ENCODE data around the gene BUD13. TPM values are rescaled to one million over a fixed set of nuclear protein-coding genes. Genes with fewer than 3 reads are reported as not detected.
A peak's percentile ranks its signal among the peaks of the same experiment; 100 is the strongest.

The BUD13 gene, protein sequence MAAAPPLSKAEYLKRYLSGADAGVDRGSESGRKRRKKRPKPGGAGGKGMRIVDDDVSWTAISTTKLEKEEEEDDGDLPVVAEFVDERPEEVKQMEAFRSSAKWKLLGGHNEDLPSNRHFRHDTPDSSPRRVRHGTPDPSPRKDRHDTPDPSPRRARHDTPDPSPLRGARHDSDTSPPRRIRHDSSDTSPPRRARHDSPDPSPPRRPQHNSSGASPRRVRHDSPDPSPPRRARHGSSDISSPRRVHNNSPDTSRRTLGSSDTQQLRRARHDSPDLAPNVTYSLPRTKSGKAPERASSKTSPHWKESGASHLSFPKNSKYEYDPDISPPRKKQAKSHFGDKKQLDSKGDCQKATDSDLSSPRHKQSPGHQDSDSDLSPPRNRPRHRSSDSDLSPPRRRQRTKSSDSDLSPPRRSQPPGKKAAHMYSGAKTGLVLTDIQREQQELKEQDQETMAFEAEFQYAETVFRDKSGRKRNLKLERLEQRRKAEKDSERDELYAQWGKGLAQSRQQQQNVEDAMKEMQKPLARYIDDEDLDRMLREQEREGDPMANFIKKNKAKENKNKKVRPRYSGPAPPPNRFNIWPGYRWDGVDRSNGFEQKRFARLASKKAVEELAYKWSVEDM
- 10 to 100 TPM; 31.4 to 32.3 TPM for total RNA-seq
- 15.0 TPM for polyA plus RNA-seq

DNA sequence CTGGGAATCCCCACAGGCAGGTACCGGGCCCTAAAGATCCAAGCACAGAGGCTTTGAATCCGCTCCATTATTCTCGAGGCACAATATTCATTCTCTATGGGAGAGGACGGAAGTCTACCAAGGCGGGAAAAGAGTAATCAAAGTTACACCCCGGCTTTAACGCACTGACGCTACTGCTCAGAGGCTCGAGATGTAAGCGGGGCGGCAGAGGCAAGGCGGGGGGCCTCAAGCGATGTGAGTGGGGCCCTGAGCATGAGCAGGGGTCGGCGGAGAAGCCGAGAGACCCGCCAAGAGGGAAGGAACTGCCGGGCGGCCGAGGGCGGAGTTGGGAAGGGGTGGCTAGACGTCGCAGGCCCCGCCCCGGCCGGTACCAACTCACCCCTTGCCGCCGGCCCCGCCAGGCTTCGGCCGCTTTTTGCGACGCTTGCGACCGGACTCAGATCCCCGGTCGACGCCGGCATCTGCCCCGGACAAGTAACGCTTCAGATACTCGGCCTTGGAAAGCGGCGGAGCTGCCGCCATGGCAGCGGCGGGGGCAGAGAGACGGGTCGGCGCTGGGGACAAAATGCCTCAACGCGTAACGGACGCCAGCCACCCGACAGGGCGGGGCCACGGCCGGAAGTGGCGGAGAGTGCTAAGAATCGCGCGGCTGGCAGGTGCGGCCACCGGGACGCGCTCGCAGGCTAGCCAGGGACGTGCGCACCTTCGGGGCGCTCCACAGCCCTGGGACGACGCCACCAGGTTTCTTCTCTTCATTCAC lies at the start of gene BUD13:
BUD13 (minus strand) TSS at position 545 of the 760 bp plus-strand sequence; CDS start at position 522, 23 bp downstream.
- peaks cover 0 to 2% (median 0%) of the 10 kb centered on the region in 5 donors for H3K9me3 Mint-ChIP-seq
- peaks cover 4 to 46% (median 8%) of the 10 kb centered on the region in 3 donors for H3K36me3 Mint-ChIP-seq
- POLR2A ChIA-PET: interaction anchor here (0.9 to 1.4 kb wide), 3 partner anchors 14 to 63 kb away, joined by 3 to 24 read pairs (median 7); partner anchors contain the start of genes APOA5 and ZPR1
- Histone ChIP-seq H3K4me3 (ENCODE audit: low read length) (peak within 1 kb of the TSS; percentile 87), H3K9me3 (ENCODE audit: low read length) (no peaks in the 10 kb centered on the region), H3K27me3 (ENCODE audit: insufficient read depth, low read length, poor library complexity, severe bottlenecking) (no peaks in the 10 kb centered on the region), H3K4me1 (ENCODE audit: insufficient read depth, low read length) (peaks cover 25% of the 10 kb centered on the region), H3K36me3 (ENCODE audit: insufficient read depth, low read length) (peaks cover 1% of the 10 kb centered on the region), H3K27ac (ENCODE audit: low read depth, low read length) (peak within 1 kb of the TSS; percentile 88)
- DNase-seq: peak; percentile 90 to 96 (median 94)
- CTCF ChIA-PET: interaction anchor here (1.0 to 2.3 kb wide), 5 partner anchors 15 to 333 kb away, joined by 3 to 14 read pairs (median 4); partner anchors contain the start of genes APOA5 and ZPR1
- peak within 1 kb of the TSS; percentile 90 to 100 (median 98) for H3K27ac Mint-ChIP-seq
- no peaks in the 10 kb centered on the region for H3K27me3 Mint-ChIP-seq
- peak within 1 kb of the TSS; percentile 90 to 99 (median 94) for H3K4me3 Mint-ChIP-seq
- H3K4me1 Mint-ChIP-seq: peaks cover 31 to 46% (median 41%) of the 10 kb centered on the region in 3 donors

DNA sequence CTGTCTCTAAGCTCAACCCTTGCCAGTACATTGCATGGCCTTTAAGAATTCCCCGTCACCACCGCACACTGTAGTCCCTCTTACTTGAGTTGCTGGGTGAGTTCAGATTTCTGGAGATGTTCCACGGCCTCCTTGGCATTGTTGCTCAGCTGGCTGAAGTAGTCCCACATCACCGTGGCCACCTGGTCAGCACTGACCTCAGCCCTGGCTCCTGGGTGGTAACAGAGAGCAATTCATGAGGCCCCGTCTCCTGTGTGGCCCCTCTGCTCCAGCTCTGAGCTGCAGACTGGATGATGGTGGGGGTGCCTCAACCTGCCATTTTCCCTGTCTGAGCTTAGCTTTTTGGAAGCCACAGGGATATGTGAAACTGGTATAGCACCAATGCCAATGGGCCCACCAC lies 49.8 kb upstream of the BUD13 start:
- ChIA-PET CTCF (interaction anchor here (1.1 to 4.3 kb wide), 2 partner anchors 9 to 13 kb away, joined by 3 to 21 read pairs; no protein-coding TSS in a partner anchor), POLR2A (interaction anchor here (0.6 kb wide), 1 partner anchor 53 kb away, joined by 3 read pairs; no protein-coding TSS in a partner anchor)
- H3K9me3 ChIP-seq (ENCODE audit: low read length): no peaks in the 10 kb centered on the region
- Mint-ChIP-seq H3K27ac (no peak overlapping the region), H3K9me3 (no peaks in the 10 kb centered on the region), H3K27me3 (no peaks in the 10 kb centered on the region), H3K36me3 (no peaks in the 10 kb centered on the region), H3K4me3 (no peak overlapping the region), H3K4me1 (no peaks in the 10 kb centered on the region)
- H3K4me3 ChIP-seq (ENCODE audit: low read length): no peak overlapping the region
- H3K4me1 ChIP-seq (ENCODE audit: insufficient read depth, low read length): no peaks in the 10 kb centered on the region
- H3K27me3 ChIP-seq (ENCODE audit: insufficient read depth, low read length, poor library complexity, severe bottlenecking): no peaks in the 10 kb centered on the region
- no peak overlapping the region for H3K27ac ChIP-seq (ENCODE audit: low read depth, low read length)
- H3K36me3 ChIP-seq (ENCODE audit: insufficient read depth, low read length): no peaks in the 10 kb centered on the region
- DNase-seq: no peak

DNA sequence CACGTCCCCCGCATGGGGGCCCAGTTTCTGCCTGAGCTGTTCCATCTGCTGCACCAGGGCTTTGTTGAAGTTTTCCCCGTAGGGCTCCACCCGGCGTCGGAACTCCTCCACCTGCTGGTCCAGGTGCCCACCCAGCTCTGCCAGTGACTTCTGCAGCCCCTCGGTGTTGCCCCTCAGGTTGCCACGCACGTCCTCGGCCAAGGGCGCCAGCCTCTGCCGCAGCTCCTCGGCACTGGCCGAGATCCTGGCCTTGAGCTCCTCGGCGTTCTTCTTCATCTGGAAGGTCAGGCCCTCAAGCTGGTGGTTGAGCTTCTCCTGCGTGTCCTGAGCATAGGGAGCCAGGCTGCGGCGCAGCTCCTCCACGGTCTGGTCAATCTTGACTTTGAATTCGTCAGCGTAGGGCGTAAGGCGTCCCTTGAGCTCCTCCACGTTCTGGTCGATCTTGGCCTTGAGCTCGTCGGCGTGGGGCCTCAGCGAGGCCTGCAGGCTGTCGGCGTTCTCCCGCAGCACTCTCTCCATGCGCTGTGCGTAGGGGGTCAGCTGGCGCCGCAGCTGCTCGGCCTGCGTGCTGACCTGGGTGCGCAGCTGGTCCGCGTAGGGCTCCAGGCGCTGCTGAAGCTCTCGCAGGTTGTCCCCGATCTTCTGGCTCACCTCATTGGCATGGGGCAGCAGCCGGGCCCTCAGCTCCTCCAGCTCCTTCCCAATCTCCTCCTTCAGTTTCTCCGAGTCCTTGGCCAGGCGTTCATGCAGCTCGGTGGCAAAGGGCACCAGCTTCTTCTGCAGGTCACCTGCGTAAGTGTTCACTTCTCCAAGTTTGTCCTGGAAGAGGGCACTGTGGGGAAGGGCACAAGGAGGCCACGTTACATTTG lies 48.5 kb upstream of the BUD13 start:
- ChIA-PET POLR2A (no interaction called here), CTCF (interaction anchor here (0.9 to 4.3 kb wide), 3 partner anchors 15 to 285 kb away, joined by 3 to 21 read pairs (median 4); no protein-coding TSS in a partner anchor)
- Histone ChIP-seq H3K4me3 (ENCODE audit: low read length) (no peak overlapping the region), H3K27ac (ENCODE audit: low read depth, low read length) (no peak overlapping the region), H3K36me3 (ENCODE audit: insufficient read depth, low read length) (no peaks in the 10 kb centered on the region), H3K4me1 (ENCODE audit: insufficient read depth, low read length) (no peaks in the 10 kb centered on the region), H3K27me3 (ENCODE audit: insufficient read depth, low read length, poor library complexity, severe bottlenecking) (no peaks in the 10 kb centered on the region), H3K9me3 (ENCODE audit: low read length) (no peaks in the 10 kb centered on the region)
- DNase-seq: no peak
- Mint-ChIP-seq H3K9me3 (no peaks in the 10 kb centered on the region), H3K36me3 (no peaks in the 10 kb centered on the region), H3K27ac (no peak overlapping the region), H3K4me1 (no peaks in the 10 kb centered on the region), H3K27me3 (no peaks in the 10 kb centered on the region), H3K4me3 (no peak overlapping the region)

DNA sequence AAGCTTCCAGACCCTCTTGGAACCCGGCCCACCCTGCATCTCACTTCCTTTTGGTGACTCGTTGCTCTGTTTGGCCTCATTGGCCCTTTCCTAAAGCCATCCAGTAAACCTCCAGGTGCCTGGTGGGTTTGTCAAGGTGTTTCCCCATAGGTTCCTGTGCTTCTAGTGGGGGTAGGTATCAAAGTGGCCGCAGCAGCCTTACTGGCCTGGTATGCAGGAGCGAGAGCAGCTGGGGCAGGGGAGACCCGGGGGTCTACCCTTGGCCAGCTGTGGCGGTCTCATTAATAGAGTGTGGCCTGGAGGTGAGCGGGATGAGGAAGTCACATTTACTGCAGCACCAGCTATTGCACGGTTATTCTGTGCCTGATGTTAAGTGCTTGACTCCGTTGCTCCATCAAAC lies 46.3 kb upstream of the BUD13 start:
- H3K27me3 ChIP-seq (ENCODE audit: insufficient read depth, low read length, poor library complexity, severe bottlenecking): no peaks in the 10 kb centered on the region
- no peak overlapping the region for H3K4me3 ChIP-seq (ENCODE audit: low read length)
- H3K4me1 ChIP-seq (ENCODE audit: insufficient read depth, low read length): no peaks in the 10 kb centered on the region
- no peaks in the 10 kb centered on the region for H3K9me3 ChIP-seq (ENCODE audit: low read length)
- Mint-ChIP-seq H3K27ac (peak overlapping the region in 1 of 8 donors; percentile 54), H3K4me1 (no peaks in the 10 kb centered on the region), H3K4me3 (no peak overlapping the region), H3K36me3 (no peaks in the 10 kb centered on the region), H3K9me3 (no peaks in the 10 kb centered on the region), H3K27me3 (no peaks in the 10 kb centered on the region)
- ChIA-PET CTCF (interaction anchor here (1.1 kb wide), 1 partner anchor 17 kb away, joined by 3 read pairs; no protein-coding TSS in a partner anchor), POLR2A (no interaction called here)
- DNase-seq: no peak
- no peaks in the 10 kb centered on the region for H3K36me3 ChIP-seq (ENCODE audit: insufficient read depth, low read length)
- no peak overlapping the region for H3K27ac ChIP-seq (ENCODE audit: low read depth, low read length)

DNA sequence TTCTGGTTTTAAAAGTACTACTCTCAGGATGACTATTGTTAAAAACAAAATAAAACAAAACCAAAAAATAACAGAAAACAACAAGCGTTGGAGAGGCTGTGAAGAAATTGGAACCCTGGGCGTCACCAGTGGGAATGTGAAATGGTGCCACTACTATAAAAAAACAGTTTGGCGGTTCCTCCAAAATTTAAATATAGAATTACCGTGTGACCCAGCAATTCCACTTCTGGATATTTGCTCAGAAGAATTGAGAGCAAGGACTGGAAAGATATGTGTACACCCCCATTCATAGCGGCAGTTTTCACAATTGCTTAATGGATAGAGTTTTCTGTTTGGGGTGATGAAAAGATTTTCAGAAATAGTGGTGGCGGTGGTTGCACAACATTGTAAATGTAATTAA lies 41.7 kb upstream of the BUD13 start:
- Mint-ChIP-seq H3K4me3 (no peak overlapping the region), H3K4me1 (no peaks in the 10 kb centered on the region), H3K27me3 (peaks cover 0 to 1% of the 10 kb centered on the region in 2 donors), H3K9me3 (no peaks in the 10 kb centered on the region), H3K27ac (no peak overlapping the region), H3K36me3 (no peaks in the 10 kb centered on the region)
- no peaks in the 10 kb centered on the region for H3K9me3 ChIP-seq (ENCODE audit: low read length)
- H3K36me3 ChIP-seq (ENCODE audit: insufficient read depth, low read length): no peaks in the 10 kb centered on the region
- ChIA-PET POLR2A (no interaction called here), CTCF (interaction anchor here (1.6 to 3.0 kb wide), 2 partner anchors 21 to 24 kb away, joined by 3 to 10 read pairs; partner anchors contain the start of gene APOA5)
- no peak overlapping the region for H3K4me3 ChIP-seq (ENCODE audit: low read length)
- H3K4me1 ChIP-seq (ENCODE audit: insufficient read depth, low read length): no peaks in the 10 kb centered on the region
- DNase-seq: no peak
- H3K27ac ChIP-seq (ENCODE audit: low read depth, low read length): no peak overlapping the region
- H3K27me3 ChIP-seq (ENCODE audit: insufficient read depth, low read length, poor library complexity, severe bottlenecking): no peaks in the 10 kb centered on the region

DNA sequence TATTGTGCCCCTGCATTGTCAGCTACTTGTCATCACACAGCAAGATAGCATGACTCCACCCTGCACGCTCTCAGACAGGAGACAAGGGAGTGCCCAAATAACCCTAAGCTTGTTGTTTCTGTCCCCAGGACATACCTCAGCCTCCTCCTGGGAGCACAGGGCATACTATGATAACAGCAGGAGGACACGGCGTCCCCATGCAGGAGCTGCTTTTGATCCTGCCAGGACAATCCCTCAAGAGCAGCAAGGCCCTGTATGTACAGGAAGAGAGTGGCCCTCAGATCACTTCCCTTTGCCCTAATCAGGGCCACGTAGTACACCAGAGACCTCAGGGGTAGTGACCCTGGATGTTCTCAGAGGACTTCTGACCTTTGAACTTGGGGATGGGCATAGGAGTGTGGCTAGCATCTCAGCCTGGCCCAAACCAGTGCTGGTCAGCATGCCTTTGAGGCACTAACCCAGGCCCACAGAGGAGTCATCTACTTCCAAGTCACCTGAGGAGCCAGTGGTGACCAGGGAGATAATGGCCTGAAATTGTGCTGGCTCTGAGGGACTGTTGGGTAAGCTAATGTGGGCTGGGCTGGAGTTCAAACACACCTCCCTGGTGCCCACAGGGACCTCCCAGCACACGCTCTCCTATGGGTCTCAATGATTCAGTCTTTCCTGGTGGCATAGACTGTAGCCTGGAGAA lies 41.1 kb upstream of the BUD13 start:
- no peak for DNase-seq
- ChIA-PET POLR2A (no interaction called here), CTCF (interaction anchor here (0.9 to 3.0 kb wide), 3 partner anchors 9 to 23 kb away, joined by 3 to 10 read pairs (median 3); partner anchors contain the start of genes APOA4 and APOA5)
- H3K27me3 ChIP-seq (ENCODE audit: insufficient read depth, low read length, poor library complexity, severe bottlenecking): no peaks in the 10 kb centered on the region
- no peak overlapping the region for H3K4me3 Mint-ChIP-seq
- peak overlapping the region in 1 of 8 donors; percentile 54 for H3K27ac Mint-ChIP-seq
- H3K36me3 ChIP-seq (ENCODE audit: insufficient read depth, low read length): no peaks in the 10 kb centered on the region
- no peaks in the 10 kb centered on the region for H3K9me3 Mint-ChIP-seq
- H3K36me3 Mint-ChIP-seq: no peaks in the 10 kb centered on the region
- H3K4me1 Mint-ChIP-seq: no peaks in the 10 kb centered on the region
- H3K27ac ChIP-seq (ENCODE audit: low read depth, low read length): no peak overlapping the region
- H3K4me3 ChIP-seq (ENCODE audit: low read length): no peak overlapping the region
- H3K9me3 ChIP-seq (ENCODE audit: low read length): no peaks in the 10 kb centered on the region
- H3K4me1 ChIP-seq (ENCODE audit: insufficient read depth, low read length): no peaks in the 10 kb centered on the region
- peaks cover 1 to 3% of the 10 kb centered on the region in 2 donors for H3K27me3 Mint-ChIP-seq

DNA sequence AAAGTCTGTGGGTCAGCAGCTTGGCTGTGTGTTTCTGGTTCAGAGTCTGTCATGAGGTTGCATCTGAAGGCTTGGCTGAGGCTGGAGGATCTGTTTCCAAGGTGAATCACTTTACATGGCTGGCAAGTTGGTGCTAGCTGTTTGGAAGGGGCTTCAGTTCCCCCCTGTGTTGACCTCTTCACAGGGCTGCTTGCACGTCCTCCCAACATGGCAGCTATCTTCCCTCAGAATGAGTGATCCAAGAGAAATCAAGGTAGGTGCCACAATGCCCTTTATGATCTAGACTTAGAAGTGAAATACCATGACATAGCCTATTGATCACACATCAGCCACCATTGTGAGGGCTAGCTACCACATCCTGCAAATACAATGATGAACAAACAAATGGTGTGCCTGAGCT lies 40.4 kb upstream of the BUD13 start:
- POLR2A ChIA-PET: no interaction called here
- no peaks in the 10 kb centered on the region for H3K9me3 Mint-ChIP-seq

More for the DNA sequence above, 40.4 kb upstream of the BUD13 start:
- no peaks in the 10 kb centered on the region for H3K4me1 Mint-ChIP-seq
- H3K36me3 Mint-ChIP-seq: no peaks in the 10 kb centered on the region
- Histone ChIP-seq H3K4me3 (ENCODE audit: low read length) (no peak overlapping the region), H3K27ac (ENCODE audit: low read depth, low read length) (no peak overlapping the region), H3K4me1 (ENCODE audit: insufficient read depth, low read length) (no peaks in the 10 kb centered on the region), H3K36me3 (ENCODE audit: insufficient read depth, low read length) (no peaks in the 10 kb centered on the region), H3K27me3 (ENCODE audit: insufficient read depth, low read length, poor library complexity, severe bottlenecking) (no peaks in the 10 kb centered on the region), H3K9me3 (ENCODE audit: low read length) (no peaks in the 10 kb centered on the region)
- CTCF ChIA-PET: interaction anchor here (0.9 to 3.0 kb wide), 3 partner anchors 10 to 23 kb away, joined by 3 to 10 read pairs (median 3); partner anchors contain the start of genes APOA4 and APOA5
- no peak overlapping the region for H3K27ac Mint-ChIP-seq
- peaks cover 1 to 5% of the 10 kb centered on the region in 2 donors for H3K27me3 Mint-ChIP-seq
- DNase-seq: no peak
- H3K4me3 Mint-ChIP-seq: no peak overlapping the region
